Smooth muscle cell (in vitro differentiated cells): ENCODE results near the gene CIZ1. TPM values are rescaled to one million over a fixed set of nuclear protein-coding genes. Genes with fewer than 3 reads are reported as not detected.

Source experiments
- DNase-seq: peaks from one replicate; lab custom pipeline; 2025; ENCODE audit not compliant: unreplicated experiment; lab: John Stamatoyannopoulos, UW
- H2AFZ ChIP-seq: fragments of 200-600 bp; sonication (generic); 2 replicates; pipeline ENCODE4 v1.6.0; 2016; ENCODE audit warnings: antibody characterized with exemption, low read depth, mild to moderate bottlenecking
- H3F3A ChIP-seq: fragments of 200-600 bp; sonication (generic); 2 replicates; pipeline ENCODE4 v1.6.0; 2017; ENCODE audit warnings: antibody characterized with exemption, low read depth
- H3K27ac ChIP-seq: fragments of 200-600 bp; sonication (generic); 2 replicates; pipeline ENCODE4 v1.5.1; 2016; ENCODE audit warnings: low read depth, mild to moderate bottlenecking
- H3K27me3 ChIP-seq: fragments of 200-600 bp; sonication (generic); 2 replicates; pipeline ENCODE4 v1.6.1; 2016; ENCODE audit warnings: low read depth, mild to moderate bottlenecking
- H3K36me3 ChIP-seq: fragments of 200-600 bp; sonication (generic); 2 replicates; pipeline ENCODE4 v1.5.1; 2016; ENCODE audit warnings: low read depth
- H3K4me1 ChIP-seq: fragments of 200-600 bp; sonication (generic); 2 replicates; pipeline ENCODE4 v1.5.1; 2016; ENCODE audit warnings: low read depth
- H3K4me2 ChIP-seq: fragments of 200-600 bp; sonication (generic); 2 replicates; pipeline ENCODE4 v1.6.0; 2016; ENCODE audit warnings: mild to moderate bottlenecking
- H3K4me3 ChIP-seq: fragments of 200-600 bp; sonication (generic); 2 replicates; pipeline ENCODE4 v1.5.1; 2016; ENCODE audit warnings: mild to moderate bottlenecking
- H3K79me2 ChIP-seq: fragments of 200-600 bp; sonication (generic); 2 replicates; pipeline ENCODE4 v1.6.0; 2016; ENCODE audit warnings: low read depth, mild to moderate bottlenecking
- H3K9ac ChIP-seq: fragments of 200-600 bp; sonication (generic); 2 replicates; pipeline ENCODE4 v1.6.0; 2016; ENCODE audit warnings: low read depth
- H3K9me3 ChIP-seq: fragments of 200-600 bp; sonication (generic); replicated peaks from 2 replicates; pipeline ENCODE4 v1.5.1; 2016; ENCODE audit warnings: low read depth
- H4K20me1 ChIP-seq: fragments of 200-600 bp; sonication (generic); 2 replicates; pipeline ENCODE4 v1.6.0; 2016; ENCODE audit warnings: low read depth
- CTCF ChIP-seq: fragments of 200-600 bp; sonication (generic); IDR thresholded peaks from 2 replicates; pipeline ENCODE4 v1.5.1; 2017; ENCODE audit warnings: borderline replicate concordance, mild to moderate bottlenecking, antibody characterized with exemption; ENCODE audit not compliant: insufficient read depth, poor library complexity, severe bottlenecking
- WGBS: methylation state at CpG from one replicate; pipeline ENCODE4 v1.1.7; 2016; ENCODE audit warnings: low lambda C conversion rate; 5-methylcytosine and 5-hydroxymethylcytosine counted together
- polyA plus RNA-seq: library from polyadenylated mRNA; unstranded; fragments of >200 nt; fragmentation: Nextera tagmentation; extraction: Ambion mirVana; gene quantifications from 2 replicates; pipeline ENCODE4 v1.2.1, GENCODE V29; 2016
- total RNA-seq: library from RNA; depleted of rRNA; stranded (reverse); fragments of >200 nt; gene quantifications from 2 replicates; pipeline ENCODE4 v1.2.3, GENCODE V29; 2014

CIZ1 gene
- total and polyA plus RNA-seq, 2 experiments from 2014 or later, result 23.5 to 84.0 TPM

DNA sequence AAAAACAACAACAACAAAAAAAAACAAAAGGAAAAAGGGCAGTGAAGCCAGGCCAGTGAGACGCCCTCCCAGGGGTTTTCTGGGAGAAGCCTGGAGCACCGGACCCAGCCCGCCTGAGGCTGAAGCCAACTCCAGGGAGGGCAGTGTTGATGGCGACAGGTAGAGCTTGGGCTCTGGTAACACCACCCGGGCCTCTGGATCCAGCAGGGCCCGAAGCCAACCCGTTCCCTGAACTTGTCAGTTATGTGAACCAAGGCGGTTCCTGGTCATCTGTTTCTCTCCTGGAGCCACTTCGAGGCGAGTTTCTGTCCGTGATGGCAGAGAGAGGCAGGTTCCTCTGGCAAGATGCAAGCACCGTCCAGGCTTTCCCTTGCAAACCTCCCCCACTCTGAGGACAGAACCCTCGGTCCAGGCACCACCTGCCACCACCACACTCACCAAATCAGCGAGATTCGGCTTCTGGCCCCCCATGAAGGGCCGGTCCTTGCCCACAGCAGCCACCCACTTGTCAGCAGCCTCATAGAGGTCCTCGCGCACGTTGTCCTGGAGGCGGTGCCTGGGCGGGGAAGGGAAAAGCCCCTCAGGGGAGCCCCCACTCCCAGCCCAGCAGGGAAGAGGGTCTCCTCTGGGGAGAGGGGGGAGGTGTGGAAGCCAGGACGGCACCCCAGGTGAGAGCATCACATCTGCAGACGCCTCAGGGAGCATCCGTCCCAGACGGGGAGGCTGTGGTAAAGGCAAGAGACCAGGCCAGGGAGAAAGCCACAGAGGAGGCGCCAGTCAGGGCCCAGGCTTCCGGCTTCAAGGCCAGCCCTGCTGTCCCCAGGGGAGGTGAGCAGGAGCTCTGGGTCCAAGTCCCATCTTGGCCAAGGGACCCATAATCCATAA lies 69.2 kb downstream of the CIZ1 start:
- Histone ChIP-seq H3K4me1 (no peaks in the 10 kb centered on the region), H3K27ac (no peak overlapping the region), H3K4me2 (no peak overlapping the region), H3K36me3 (no peaks in the 10 kb centered on the region), H4K20me1 (peaks cover 12% of the 10 kb centered on the region), H2AFZ (no peak overlapping the region), H3K9me3 (no peaks in the 10 kb centered on the region), H3K27me3 (no peaks in the 10 kb centered on the region), H3K4me3 (no peak overlapping the region), H3F3A (no peaks in the 10 kb centered on the region), H3K79me2 (peaks cover 5% of the 10 kb centered on the region), H3K9ac (no peak overlapping the region)
- WGBS, result 96% methylated on average over 27 of the region's 27 CpGs
- DNase-seq, result no peak
- TF ChIP-seq CTCF, result no peak

DNA sequence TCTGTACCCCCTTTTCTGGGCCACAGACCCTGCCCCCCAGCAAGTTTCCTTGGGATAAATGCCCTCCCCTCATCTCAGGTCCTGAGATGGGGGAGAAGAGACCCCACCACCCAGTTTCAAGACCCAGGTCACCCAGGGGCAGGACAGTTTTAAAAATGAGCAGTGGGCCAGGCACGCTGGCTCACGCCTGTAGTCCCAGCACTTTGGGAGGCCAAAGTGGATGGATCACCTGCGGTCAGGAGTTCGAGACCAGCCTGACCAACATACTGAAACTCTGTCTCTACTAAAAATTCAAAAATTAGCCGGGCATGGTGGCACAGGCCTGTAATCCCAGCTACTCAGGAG lies 69.9 kb downstream of the CIZ1 start:
- Histone ChIP-seq H4K20me1 (peaks cover 12% of the 10 kb centered on the region), H3K27ac (no peak overlapping the region), H3F3A (no peaks in the 10 kb centered on the region), H3K36me3 (no peaks in the 10 kb centered on the region), H3K79me2 (no peaks in the 10 kb centered on the region), H3K27me3 (no peaks in the 10 kb centered on the region), H3K9ac (no peak overlapping the region), H3K9me3 (no peaks in the 10 kb centered on the region), H2AFZ (no peak overlapping the region), H3K4me1 (no peaks in the 10 kb centered on the region), H3K4me3 (no peak overlapping the region), H3K4me2 (no peak overlapping the region)
- TF ChIP-seq CTCF, result no peak
- 97% methylated on average over 5 of the region's 5 CpGs for WGBS
- no peak for DNase-seq

- 95% methylated on average over 29 of the region's 29 CpGs for WGBS
- Histone ChIP-seq H3K9me3 (no peaks in the 10 kb centered on the region), H3K9ac (no peak overlapping the region), H3K4me1 (no peaks in the 10 kb centered on the region), H3K27ac (no peak overlapping the region), H3K36me3 (no peaks in the 10 kb centered on the region), H3K79me2 (no peaks in the 10 kb centered on the region), H2AFZ (no peak overlapping the region), H3K4me2 (no peak overlapping the region), H3F3A (no peaks in the 10 kb centered on the region), H3K4me3 (no peak overlapping the region), H3K27me3 (no peaks in the 10 kb centered on the region), H4K20me1 (peaks cover 12% of the 10 kb centered on the region)
- DNase-seq, result no peak
- TF ChIP-seq CTCF, result no peak
Measured at GRCh38 chr9:128120741-128121465, 70.5 kb downstream of the CIZ1 start.
